ENCODE results near the gene ZYX. TPM values are rescaled to one million over a fixed set of nuclear protein-coding genes. Genes with fewer than 3 reads are reported as not detected.
A peak's percentile ranks its signal among the peaks of the same experiment; 100 is the strongest.

The ZYX gene
- total RNA-seq, 6 experiments from 2014 or later = 491 to 576 (median 546) TPM

DNA sequence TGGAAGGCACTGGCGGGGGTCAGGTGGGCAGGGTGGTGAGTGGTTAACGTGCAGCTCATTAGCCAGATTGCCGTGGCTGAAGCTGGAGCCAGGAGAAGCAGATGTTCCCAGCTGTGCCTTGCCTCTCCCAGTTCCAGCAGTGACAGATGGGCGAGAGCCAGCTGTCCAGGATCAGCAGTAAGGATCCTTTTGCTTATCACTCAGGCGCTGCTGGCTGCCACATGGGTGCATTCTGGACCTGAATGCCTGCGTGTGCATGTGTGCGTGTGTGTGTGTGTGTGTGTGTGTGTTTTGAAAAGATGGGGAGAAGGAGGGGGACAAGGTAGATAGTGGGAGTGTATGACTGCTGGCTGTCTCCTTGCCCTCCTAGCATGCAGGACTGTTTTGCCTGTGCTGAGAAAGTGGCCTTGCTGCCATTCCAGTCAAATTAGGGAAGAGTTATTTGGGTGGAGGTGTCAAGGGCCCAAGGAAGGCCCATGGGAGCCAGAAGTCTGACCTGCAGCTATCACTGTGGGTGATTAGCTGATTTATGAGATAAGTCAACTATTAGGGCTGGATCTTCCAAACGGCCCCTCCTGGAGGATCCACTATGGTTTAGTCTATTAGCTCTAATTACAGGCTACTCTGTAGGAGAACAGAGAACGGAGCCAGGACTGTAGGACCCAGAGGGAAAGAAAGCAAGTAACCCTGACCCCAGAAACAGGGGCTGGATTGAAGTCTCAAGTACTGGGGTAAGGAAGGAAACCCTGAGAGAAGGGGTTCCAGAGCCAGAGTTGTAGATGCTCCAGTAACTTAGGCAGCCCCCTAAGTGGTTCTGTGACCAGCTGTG is 24.2 kb downstream of the ZYX start:
- Mint-ChIP-seq H3K36me3 (ENCODE audit: low read depth) (no peaks in the 10 kb centered on the region), H3K4me3 (no peak overlapping the region), H3K4me1 (ENCODE audit: low read depth) (peaks cover 26% of the 10 kb centered on the region), H3K27ac (no peak overlapping the region), H3K27me3 (ENCODE audit: insufficient read depth) (peaks cover 13% of the 10 kb centered on the region), H3K9me3 (no peaks in the 10 kb centered on the region)
- TF ChIP-seq, protein P1, sequence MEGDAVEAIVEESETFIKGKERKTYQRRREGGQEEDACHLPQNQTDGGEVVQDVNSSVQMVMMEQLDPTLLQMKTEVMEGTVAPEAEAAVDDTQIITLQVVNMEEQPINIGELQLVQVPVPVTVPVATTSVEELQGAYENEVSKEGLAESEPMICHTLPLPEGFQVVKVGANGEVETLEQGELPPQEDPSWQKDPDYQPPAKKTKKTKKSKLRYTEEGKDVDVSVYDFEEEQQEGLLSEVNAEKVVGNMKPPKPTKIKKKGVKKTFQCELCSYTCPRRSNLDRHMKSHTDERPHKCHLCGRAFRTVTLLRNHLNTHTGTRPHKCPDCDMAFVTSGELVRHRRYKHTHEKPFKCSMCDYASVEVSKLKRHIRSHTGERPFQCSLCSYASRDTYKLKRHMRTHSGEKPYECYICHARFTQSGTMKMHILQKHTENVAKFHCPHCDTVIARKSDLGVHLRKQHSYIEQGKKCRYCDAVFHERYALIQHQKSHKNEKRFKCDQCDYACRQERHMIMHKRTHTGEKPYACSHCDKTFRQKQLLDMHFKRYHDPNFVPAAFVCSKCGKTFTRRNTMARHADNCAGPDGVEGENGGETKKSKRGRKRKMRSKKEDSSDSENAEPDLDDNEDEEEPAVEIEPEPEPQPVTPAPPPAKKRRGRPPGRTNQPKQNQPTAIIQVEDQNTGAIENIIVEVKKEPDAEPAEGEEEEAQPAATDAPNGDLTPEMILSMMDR (IDR thresholded peaks at IDR 0.05) = no peak
- no peak for DNase-seq

DNA sequence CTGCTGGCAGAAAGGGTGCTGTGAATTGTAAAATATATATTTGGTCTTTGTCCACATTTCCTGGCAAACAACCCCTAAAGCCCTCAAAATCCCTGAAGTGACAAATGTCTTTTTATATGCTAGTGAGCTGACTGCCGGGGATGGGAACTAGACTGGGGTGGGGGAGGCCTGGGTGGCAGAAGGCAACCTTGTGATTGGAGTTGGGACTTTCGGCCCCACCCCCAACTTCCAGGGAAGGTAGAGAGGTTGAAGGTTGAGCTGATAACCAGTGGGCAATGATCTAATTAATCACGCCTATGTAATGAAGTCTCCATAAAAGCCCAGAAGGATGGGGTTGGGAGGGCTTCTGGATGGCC is 24.8 kb downstream of the ZYX start:
- no peak for DNase-seq
- no peaks in the 10 kb centered on the region for H3K36me3 Mint-ChIP-seq (ENCODE audit: low read depth)
- TF ChIP-seq, protein P1 (IDR thresholded peaks at IDR 0.05) = no peak
- H3K27ac Mint-ChIP-seq = no peak overlapping the region
- H3K4me3 Mint-ChIP-seq = no peak overlapping the region
- H3K27me3 Mint-ChIP-seq (ENCODE audit: insufficient read depth) = peaks cover 13% of the 10 kb centered on the region
- H3K9me3 Mint-ChIP-seq = no peaks in the 10 kb centered on the region
- peaks cover 31% of the 10 kb centered on the region for H3K4me1 Mint-ChIP-seq (ENCODE audit: low read depth)

DNA sequence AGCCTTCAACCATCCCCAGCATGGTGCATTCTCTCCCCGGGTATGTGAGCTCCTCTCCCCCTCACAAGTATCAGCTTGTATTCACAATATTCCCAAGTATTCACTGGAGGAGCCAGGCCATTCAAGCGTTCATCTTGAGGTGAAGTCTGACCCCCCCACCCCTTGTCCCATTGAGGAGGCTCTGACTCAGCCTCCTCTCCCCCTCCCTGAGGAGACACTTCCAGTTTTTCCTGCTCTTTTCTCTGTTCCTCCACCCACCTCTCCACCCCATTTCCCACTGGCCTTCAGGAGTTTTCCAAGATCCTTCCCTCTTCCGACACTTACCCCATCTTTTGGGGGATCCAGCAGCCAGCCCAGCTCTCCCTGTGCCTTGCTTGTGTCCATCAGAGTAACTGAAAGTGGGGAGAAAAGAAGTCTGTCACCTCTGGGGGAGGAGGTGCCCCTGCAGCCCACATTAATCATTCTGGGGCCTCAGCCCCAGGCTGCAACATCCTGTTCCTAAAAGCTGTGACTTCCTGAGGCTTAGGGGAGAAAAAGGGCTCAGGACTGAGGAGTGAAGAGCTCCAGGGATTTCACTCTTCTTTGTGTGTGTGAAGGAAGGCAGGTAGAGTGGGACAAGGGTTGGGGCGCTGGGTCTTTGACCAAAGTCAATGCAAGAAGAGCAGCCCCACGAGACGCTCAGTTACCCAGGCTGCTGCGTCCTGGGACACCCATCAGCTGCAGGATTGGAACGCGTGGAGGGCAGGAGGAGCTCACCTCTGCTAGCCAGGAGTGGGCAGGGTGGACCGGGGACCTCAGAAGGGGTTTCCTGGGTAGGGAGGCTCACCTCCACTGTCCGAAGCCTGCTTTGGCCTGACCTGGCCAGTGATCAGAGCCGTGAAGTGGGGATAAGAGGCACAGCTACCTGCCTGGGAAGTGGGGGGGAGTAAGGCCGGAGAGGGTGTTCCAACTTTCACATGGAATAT is 26.4 kb downstream of the ZYX start:
- H3K27ac Mint-ChIP-seq = no peak overlapping the region
- DNase-seq = no peak
- H3K27me3 Mint-ChIP-seq (ENCODE audit: insufficient read depth) = peaks cover 3% of the 10 kb centered on the region
- no peaks in the 10 kb centered on the region for H3K9me3 Mint-ChIP-seq
- no peaks in the 10 kb centered on the region for H3K36me3 Mint-ChIP-seq (ENCODE audit: low read depth)
- H3K4me1 Mint-ChIP-seq (ENCODE audit: low read depth) = peaks cover 31% of the 10 kb centered on the region
- H3K4me3 Mint-ChIP-seq = no peak overlapping the region
- TF ChIP-seq, protein P1 (IDR thresholded peaks at IDR 0.05) = no peak

DNA sequence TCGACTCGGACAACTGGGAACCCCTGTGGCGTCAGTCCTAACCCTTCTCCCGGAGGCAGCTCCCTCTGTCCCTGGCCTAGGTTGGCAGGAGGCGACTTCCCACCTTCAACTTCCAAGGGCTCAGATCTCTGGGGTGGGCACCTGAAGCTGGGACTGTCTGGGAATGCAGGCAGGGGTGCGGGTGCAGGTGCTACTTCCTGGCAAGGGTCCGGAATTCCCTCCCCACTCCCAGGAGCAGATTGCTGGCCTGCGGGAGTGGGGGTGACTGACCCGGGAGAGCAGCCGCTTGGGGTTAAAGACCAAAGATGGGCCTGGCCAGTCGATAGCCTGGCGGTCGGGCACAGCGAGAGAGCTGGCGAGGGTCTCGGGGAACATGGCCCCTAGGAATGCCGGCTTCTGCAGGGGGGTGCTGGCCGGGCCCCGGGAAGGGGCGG is 27.1 kb downstream of the ZYX start:
- H3K4me1 Mint-ChIP-seq (ENCODE audit: low read depth) = peaks cover 31% of the 10 kb centered on the region
- H3K27me3 Mint-ChIP-seq (ENCODE audit: insufficient read depth) = peaks cover 3% of the 10 kb centered on the region
- no peak overlapping the region for H3K27ac Mint-ChIP-seq
- H3K36me3 Mint-ChIP-seq (ENCODE audit: low read depth) = no peaks in the 10 kb centered on the region
- TF ChIP-seq, protein P1 (IDR thresholded peaks at IDR 0.05) = no peak
- no peak overlapping the region for H3K4me3 Mint-ChIP-seq
- no peak for DNase-seq
- no peaks in the 10 kb centered on the region for H3K9me3 Mint-ChIP-seq

DNA sequence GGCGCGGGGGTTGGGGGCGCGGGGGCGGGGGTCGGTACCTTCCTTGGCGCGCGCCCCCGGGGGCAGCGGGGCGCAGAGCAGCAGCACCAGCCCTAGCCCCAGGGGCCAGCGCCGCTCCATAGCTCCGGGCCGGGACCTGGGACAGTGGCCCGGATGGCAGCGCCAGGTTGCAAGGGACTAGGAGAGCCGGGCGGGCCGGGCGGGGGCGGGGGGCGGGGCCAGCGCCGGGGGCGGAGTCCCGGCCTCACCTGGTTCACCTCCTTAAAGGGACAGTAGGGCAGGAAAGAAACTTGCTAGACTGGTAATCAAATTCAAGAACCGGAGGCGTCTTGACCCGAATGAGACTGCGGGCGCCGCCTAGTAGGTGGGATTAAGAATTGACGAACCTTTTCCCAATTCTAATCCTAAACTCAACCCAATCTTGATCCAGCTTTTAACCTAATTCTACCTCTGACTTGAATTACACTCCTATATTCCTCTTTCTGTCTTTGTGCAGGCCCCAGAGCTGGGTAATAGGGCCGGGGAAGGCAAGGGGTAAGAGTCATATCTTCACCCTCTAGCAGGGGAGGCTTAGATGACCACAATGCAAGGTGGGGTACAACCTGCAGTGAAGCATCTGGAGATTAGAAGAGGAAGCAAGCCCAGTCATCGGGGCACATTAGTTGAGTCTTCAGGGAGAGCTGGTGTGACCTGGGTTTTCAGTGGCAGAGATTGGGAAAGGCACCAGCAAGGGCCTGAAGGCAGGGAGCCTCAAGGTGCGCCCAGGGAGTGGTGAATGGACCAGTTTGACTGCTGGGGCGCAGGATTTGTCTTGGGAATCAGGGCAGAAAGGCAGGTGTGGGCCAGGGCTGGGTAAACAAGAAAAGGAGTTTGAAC is 27.8 kb downstream of the ZYX start, which contains the start of gene EPHA1:
TSS of gene EPHA1 (minus strand) at position 171 of the 876 bp plus-strand sequence. CDS start at position 120, 51 bp downstream.
- Mint-ChIP-seq H3K9me3 (no peaks in the 10 kb centered on the region), H3K27me3 (ENCODE audit: insufficient read depth) (peaks cover 3% of the 10 kb centered on the region), H3K4me3 (no peak within 1 kb of the TSS), H3K27ac (no peak within 1 kb of the TSS), H3K36me3 (ENCODE audit: low read depth) (no peaks in the 10 kb centered on the region), H3K4me1 (ENCODE audit: low read depth) (peaks cover 26% of the 10 kb centered on the region)
- TF ChIP-seq, protein P1 (IDR thresholded peaks at IDR 0.05) = peak; percentile 56
- no peak for DNase-seq
